ENCODE data around the gene SBK1.
"Not testable (repeated sequence)": the region's sequence is repeated elsewhere in the genome, so short reads cannot be mapped to it uniquely, and the experiment has no call there.

Gene SBK1

GRCh38 chr16:28308794-28309584, 16.7 kb downstream of the SBK1 start:
- DNase-seq (ENCODE audit: low spot score): no peak

DNA sequence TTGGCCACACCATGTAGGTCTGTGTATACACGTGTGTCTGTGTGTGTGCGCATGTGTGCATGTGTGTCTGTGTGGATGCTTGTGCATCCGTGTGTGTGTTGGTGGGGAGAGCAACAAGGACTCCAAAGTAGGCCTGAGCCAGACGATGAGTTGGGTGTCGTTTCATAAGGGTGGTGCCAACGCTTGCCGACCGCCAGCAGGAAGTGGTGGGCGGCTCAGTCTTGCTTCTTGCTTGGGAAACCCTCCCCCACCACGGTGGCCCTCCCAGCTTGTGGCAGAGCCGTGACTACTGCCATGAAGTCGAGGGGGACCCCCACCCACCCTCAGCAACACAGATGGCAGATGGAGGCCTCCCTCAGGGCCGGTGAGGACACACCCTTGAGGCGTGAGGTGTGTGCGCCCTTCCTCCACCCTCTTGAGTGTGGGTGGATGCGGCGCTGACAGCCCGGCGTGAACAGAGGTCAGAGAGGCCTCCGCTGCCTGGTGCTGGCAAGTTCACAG, 17.5 kb downstream of the SBK1 start:
- DNase-seq (ENCODE audit: low spot score): no peak

- DNase-seq (ENCODE audit: low spot score): no peak
Measured at GRCh38 chr16:28310796-28311195, 18.5 kb downstream of the SBK1 start.

- no peak for DNase-seq (ENCODE audit: low spot score)
Measured at GRCh38 chr16:28311413-28311812, 19.1 kb downstream of the SBK1 start.

DNA sequence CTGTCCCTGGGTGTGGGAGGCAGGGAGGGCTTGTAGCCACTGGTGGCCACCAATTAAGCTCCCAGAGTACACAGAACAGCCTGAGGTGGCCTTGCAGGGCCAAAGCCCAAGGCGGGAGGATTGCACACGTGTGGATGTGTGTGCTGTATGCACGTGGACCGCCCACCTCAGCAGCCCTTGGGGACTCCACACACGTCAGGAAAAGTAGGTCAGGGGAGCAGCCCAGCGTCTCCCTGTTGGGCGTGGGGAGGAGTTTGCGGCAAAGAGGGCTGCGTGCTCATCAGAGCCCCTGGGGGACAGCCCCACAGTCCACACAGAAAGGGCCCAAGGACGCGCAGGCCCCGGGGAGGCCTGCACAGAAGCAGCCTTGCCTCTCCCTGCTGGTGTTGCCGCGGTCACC, 19.6 kb downstream of the SBK1 start:
- no peak for DNase-seq (ENCODE audit: low spot score)

DNA sequence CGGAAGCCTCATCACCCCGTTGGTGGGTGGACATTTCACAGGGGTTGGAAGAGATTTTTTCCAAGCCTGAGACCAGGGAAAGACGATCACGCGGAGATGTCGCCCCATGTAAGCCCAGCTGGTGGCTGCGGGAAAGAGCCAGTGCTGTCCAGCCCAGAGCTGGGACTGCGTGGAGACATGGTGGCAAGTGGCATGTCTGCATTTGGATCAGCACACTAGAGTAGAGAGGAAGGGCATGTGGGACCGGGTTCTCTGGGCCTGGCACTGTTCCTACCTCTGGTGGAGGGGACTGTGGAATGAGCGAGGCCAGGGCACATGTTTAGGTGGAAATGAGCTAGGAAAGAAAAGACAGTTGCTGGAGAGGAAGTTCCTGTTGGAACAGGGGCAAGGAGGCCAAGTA, 20.0 kb downstream of the SBK1 start:
- no peak for DNase-seq (ENCODE audit: low spot score)

- DNase-seq (ENCODE audit: low spot score): no peak
Measured at GRCh38 chr16:28313587-28313986, 21.3 kb downstream of the SBK1 start.

- no peak for DNase-seq (ENCODE audit: low spot score)
Measured at GRCh38 chr16:28316054-28316453, 23.7 kb downstream of the SBK1 start.

- DNase-seq (ENCODE audit: low spot score): peak; percentile 65
Measured at GRCh38 chr16:28317040-28317880, 24.9 kb downstream of the SBK1 start.

GRCh38 chr16:28318042-28318744, 25.9 kb downstream of the SBK1 start:
- no peak for DNase-seq (ENCODE audit: low spot score)

- DNase-seq (ENCODE audit: low spot score): no peak
Measured at GRCh38 chr16:28319476-28320022, 27.2 kb downstream of the SBK1 start.

- no peak for DNase-seq (ENCODE audit: low spot score)
Measured at GRCh38 chr16:28320023-28320561, 27.8 kb downstream of the SBK1 start.

DNA sequence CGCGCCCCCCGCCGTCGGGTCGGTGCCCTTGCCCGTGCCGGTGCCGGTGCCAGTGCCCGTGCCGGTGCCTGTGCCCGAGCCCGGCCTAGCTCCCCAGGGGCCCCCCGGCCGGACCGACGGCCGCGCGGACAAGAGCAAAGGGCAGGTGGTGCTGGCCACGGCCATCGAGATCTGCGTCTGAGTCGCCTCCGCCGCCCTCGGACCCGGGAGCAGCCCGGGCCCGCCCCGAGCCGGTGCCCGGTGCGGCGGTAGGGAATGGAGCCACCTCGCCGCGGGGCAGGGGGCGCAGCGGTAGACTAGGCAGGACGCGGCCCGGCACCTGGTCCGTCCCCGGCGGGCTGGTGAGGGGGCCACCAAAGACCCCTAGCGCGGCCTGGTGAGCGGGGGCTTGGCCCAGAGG, 28.4 kb downstream of the SBK1 start:
- no peak for DNase-seq (ENCODE audit: low spot score)

GRCh38 chr16:28321700-28322411, 29.5 kb downstream of the SBK1 start:
- peak; percentile 61 for DNase-seq (ENCODE audit: low spot score)

GRCh38 chr16:28324235-28324886, 32.0 kb downstream of the SBK1 start:
- no peak for DNase-seq (ENCODE audit: low spot score)

DNA sequence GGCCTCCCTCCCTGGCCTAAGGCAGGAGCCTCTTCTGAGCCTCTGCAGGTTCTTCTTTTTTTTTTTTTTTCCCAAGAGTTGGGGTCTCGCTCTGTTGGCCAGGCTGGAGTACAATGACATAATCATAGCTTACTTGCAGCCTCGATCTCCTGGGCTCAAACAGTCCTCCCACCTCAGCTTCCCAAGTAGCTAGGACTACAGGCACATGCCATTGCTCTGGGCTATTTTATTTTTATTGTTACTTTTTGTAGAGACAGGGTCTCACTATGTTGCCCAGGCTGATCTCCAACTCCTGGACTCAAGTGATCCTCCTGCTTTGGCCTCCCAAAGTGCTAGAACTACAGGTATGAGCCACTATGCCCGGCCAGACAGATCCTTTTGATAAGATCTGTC, 32.6 kb downstream of the SBK1 start:
- DNase-seq (ENCODE audit: low spot score): no peak

DNA sequence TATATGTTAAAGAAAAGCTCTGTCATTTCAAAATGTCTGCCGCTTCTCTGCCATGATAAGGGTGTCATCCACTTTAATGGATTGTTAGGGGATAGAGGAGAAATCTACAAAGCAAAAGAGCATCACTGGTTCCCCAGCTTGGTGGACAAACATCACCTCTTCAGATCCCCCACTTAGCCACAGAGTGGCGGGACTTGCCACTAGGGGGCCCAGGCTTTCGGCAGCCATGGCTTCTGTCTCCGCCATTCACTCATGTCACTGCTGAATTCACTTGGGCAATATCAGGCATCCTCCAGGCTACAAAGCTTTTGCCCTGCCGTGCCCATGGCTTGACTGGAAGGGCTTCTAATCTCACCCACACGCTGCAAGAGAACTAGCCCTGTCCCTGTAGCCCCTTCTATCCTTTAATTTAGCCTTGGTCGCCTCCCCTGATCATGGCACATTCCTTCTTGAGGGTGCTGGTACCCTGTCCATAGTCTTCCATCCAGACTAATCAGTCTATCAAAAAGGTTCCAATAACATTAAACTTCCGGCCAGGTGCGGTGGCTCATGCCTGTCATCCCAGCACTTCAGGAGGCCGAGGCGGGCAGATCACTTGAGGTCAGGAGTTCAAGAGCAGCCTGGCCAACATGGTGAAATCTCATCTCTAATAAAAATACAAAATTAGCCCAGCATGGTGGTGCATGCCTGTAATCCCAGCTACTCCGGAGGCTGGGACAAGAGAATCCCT, 34.7 kb downstream of the SBK1 start:
- DNase-seq (ENCODE audit: low spot score): peak; percentile 75

- DNase-seq (ENCODE audit: low spot score): not testable (repeated sequence)
Measured at GRCh38 chr16:28330232-28330631, 37.9 kb downstream of the SBK1 start.

DNA sequence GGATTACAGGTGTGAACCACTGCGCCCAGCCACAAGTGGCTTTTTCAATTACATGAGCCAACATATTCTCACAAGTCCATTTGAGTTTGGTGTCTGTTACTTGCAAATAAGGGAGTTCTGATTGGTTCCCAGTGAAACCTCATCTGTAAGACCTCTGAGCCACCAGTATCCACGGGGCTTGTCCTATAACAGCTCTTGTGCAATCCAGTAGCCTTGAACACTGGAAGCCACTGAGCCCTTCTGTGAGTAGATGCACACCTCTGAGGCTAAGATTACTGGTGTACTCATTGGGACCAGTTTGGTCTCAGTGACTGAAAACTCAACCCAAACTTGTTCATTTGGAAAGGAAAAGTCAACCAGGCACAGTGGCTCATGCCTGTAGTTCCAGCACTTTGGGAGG, 38.7 kb downstream of the SBK1 start:
- not testable (repeated sequence) for DNase-seq (ENCODE audit: low spot score)

GRCh38 chr16:28332632-28333031, 40.3 kb downstream of the SBK1 start:
- DNase-seq (ENCODE audit: low spot score): not testable (repeated sequence)
